B cell (primary cell): ENCODE data around the gene ZFP64. TPM values are rescaled to one million over a fixed set of nuclear protein-coding genes. Genes with fewer than 3 reads are reported as not detected.

ENCODE experiments used
- ATAC-seq: fragments of 200-7000 bp; cut with Tn5 transposase; one replicate; pipeline ENCODE4 v1.10.0; 2021; ENCODE audit warnings: low read depth, mild to moderate bottlenecking, moderate number of reproducible peaks, moderate library complexity
- CTCF ChIA-PET: fragments of 350-600 bp; sonication (Branson Sonifier 250); formaldehyde crosslinking; loops from one replicate; lab custom pipeline; 2021; ENCODE audit warnings: antibody characterized with exemption, inconsistent platforms; lab: Charles Lee
- POLR2A ChIA-PET: fragments of 350-600 bp; sonication (Branson Sonifier 250); formaldehyde crosslinking; loops from one replicate; lab custom pipeline; 2021; ENCODE audit warnings: antibody characterized with exemption; lab: Charles Lee
- DNase-seq: peaks from one replicate; pipeline ENCODE4 v3.0.0; 2013
- H2AFZ ChIP-seq: 2 replicates; pipeline ENCODE4 v1.6.1; 2012; ENCODE audit warnings: mild to moderate bottlenecking, low read depth, low read length; ENCODE audit not compliant: insufficient read depth, poor library complexity, severe bottlenecking
- H3K27ac ChIP-seq, 2 donors: 1 replicate in 1 of 2; 2 replicates in 1 of 2; pipeline ENCODE4 v1.5.1; 2012 to 2013; ENCODE audit warnings: low read length in 2 of 2, mild to moderate bottlenecking in 2 of 2, moderate library complexity in 1 of 2
- H3K27me3 ChIP-seq, 4 experiments: fragments of 200-600 bp in 1 of 4; sonication (generic) in 1 of 4; replicated peaks in 1 of 4; 1 replicate in 2 of 4; 2 replicates in 2 of 4; pipeline versions ENCODE4 v1.6.1 to v1.7.0; 2013 to 2016; ENCODE audit warnings: low read length in 3 of 4, mild to moderate bottlenecking in 2 of 4, mixed read lengths in 1 of 4, moderate library complexity in 1 of 4; ENCODE audit not compliant: insufficient read depth in 4 of 4, control insufficient read depth in 3 of 4; ENCODE audit errors: control extremely low read depth in 1 of 4
- H3K36me3 ChIP-seq, 2 experiments: replicated peaks in 1 of 2; 1 replicate in 1 of 2; 2 replicates in 1 of 2; pipeline versions ENCODE4 v1.6.1 to v1.7.1; 2013; ENCODE audit warnings: low read length in 1 of 2; ENCODE audit not compliant: insufficient read depth in 2 of 2, control insufficient read depth in 1 of 2; ENCODE audit errors: control extremely low read depth in 1 of 2, extremely low read depth in 1 of 2
- H3K4me1 ChIP-seq, 2 donors: fragments of 200-600 bp in 1 of 2; sonication (generic) in 1 of 2; 1 replicate in 1 of 2; 2 replicates in 1 of 2; pipeline versions ENCODE4 v1.5.1 to v1.6.1; 2013 to 2017; ENCODE audit warnings: low read length in 2 of 2; ENCODE audit not compliant: control insufficient read depth in 2 of 2, insufficient read depth in 2 of 2
- H3K4me2 ChIP-seq: replicated peaks from 2 replicates; pipeline ENCODE3; 2012; ENCODE audit warnings: mild to moderate bottlenecking, low read depth, low read length; ENCODE audit not compliant: poor library complexity, severe bottlenecking
- H3K4me3 ChIP-seq, 5 experiments: fragments of 200-600 bp in 1 of 5; sonication (generic) in 1 of 5; 1 replicate in 3 of 5; 2 replicates in 2 of 5; pipeline versions ENCODE4 v1.5.1 to v1.7.0; 2011 to 2016; ENCODE audit warnings: low read length in 4 of 5, mild to moderate bottlenecking in 4 of 5, low read depth in 2 of 5, control low read depth in 1 of 5, moderate library complexity in 1 of 5; ENCODE audit not compliant: insufficient read depth in 1 of 5; ENCODE audit errors: control extremely low read depth in 1 of 5, extremely low read depth in 1 of 5
- H3K79me2 ChIP-seq: fragments of 200-600 bp; sonication (generic); one replicate; pipeline ENCODE4 v1.6.0; 2016; ENCODE audit warnings: low read length; ENCODE audit not compliant: control insufficient read depth, insufficient read depth
- H3K9ac ChIP-seq: fragments of 200-600 bp; sonication (generic); 2 replicates; pipeline ENCODE4 v1.6.1; 2017; ENCODE audit warnings: mild to moderate bottlenecking, low read length, moderate library complexity
- H3K9me3 ChIP-seq, 3 donors: one replicate each; pipeline versions ENCODE4 v1.6.1 to v1.7.1; 2013; ENCODE audit warnings: low read length in 2 of 3; ENCODE audit not compliant: control insufficient read depth in 2 of 3, insufficient read depth in 1 of 3; ENCODE audit errors: control extremely low read depth in 1 of 3
- H4K20me1 ChIP-seq: 2 replicates; pipeline ENCODE4 v1.6.0; 2012; ENCODE audit warnings: mild to moderate bottlenecking, low read length; ENCODE audit not compliant: insufficient read depth, control insufficient read depth, poor library complexity, severe bottlenecking
- H3K27ac Mint-ChIP-seq: one replicate; pipeline ENCODE4 v1.8.0; 2021; ENCODE audit warnings: mixed read lengths
- H3K27me3 Mint-ChIP-seq: one replicate; pipeline ENCODE4 v1.8.0; 2021; ENCODE audit warnings: mixed read lengths
- H3K4me1 Mint-ChIP-seq: one replicate; pipeline ENCODE4 v1.8.0; 2021; ENCODE audit warnings: mixed read lengths
- H3K4me3 Mint-ChIP-seq: one replicate; pipeline ENCODE4 v1.8.0; 2021; ENCODE audit warnings: mixed read lengths
- H3K9me3 Mint-ChIP-seq: one replicate; pipeline ENCODE4 v1.8.0; 2022; ENCODE audit warnings: mixed read lengths; ENCODE audit not compliant: insufficient read depth
- EZH2 ChIP-seq: IDR thresholded peaks from 2 replicates; pipeline ENCODE4 v1.6.1; 2012; ENCODE audit warnings: borderline replicate concordance, low read depth, mild to moderate bottlenecking, moderate library complexity, low read length; ENCODE audit not compliant: insufficient read depth, poor library complexity, severe bottlenecking
- WGBS: methylation state at CpG from one replicate; pipeline ENCODE4 v1.1.5; 2013; ENCODE audit warnings: missing lambda C conversion rate; ENCODE audit not compliant: insufficient coverage; 5-methylcytosine and 5-hydroxymethylcytosine counted together
- intact Hi-C: fragments of 100-400 bp; cut with micrococcal nuclease; formaldehyde crosslinking; loops from one replicate; pipeline ENCODE4 v1.10.0; 2022
- polyA plus RNA-seq: library from polyadenylated mRNA; depleted of rRNA; stranded (reverse); fragments of >200 nt; gene quantifications from 2 replicates; pipeline ENCODE4 v1.2.3, GENCODE V29; 2012
- total RNA-seq, 2 donors: library from RNA; stranded (reverse); fragments of 120-200 nt in 1 of 2; gene quantifications; 1 replicate in 1 of 2; 2 replicates in 1 of 2; pipeline versions ENCODE4 v1.2.3 to v1.2.4, GENCODE V29; 2013 to 2022
- TF ChIP-seq, protein P1 (sequence below): fragments of 200-600 bp; IDR thresholded peaks from one replicate; pipeline ENCODE4 v1.8.0; 2022; ENCODE audit warnings: antibody characterized with exemption, mild to moderate bottlenecking

The ZFP64 gene
- total and polyA plus RNA-seq, 2 donors (not counting 1 experiment from before 2014, with no cell fraction given), result 14.2 to 15.1 TPM

DNA sequence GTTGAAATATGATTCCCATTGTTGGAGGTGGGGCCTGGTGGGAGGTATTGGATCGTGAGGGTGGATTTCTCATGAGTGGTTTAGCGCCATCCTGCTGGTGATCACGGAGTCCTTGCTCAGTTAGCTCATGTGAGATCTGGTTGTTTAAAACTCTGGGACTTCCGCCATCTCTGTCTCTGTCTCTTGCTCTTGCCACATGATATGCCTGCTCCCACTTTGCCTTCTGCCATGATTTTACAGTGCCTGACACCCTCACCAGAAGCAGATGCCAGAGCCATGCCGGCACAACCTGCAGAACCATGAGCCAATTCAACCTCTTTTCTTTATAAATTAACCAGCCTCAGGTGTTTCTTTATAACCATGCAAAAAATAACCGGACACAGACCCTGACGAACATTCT is 44.7 kb upstream of the ZFP64 start:
- POLR2A ChIA-PET, result no interaction called here
- H3K4me3 ChIP-seq, result no peak overlapping the region
- H3K4me2 ChIP-seq, result no peak overlapping the region
- H3K9ac ChIP-seq, result no peak overlapping the region
- ATAC-seq (no peak), DNase-seq (no peak)
- Mint-ChIP-seq H3K27me3 (peaks cover 14% of the 10 kb centered on the region), H3K4me1 (no peaks in the 10 kb centered on the region), H3K9me3 (no peaks in the 10 kb centered on the region), H3K4me3 (no peak overlapping the region), H3K27ac (no peak overlapping the region)
- no peaks in the 10 kb centered on the region for H3K79me2 ChIP-seq
- 100% methylated on average over 7 of the region's 7 CpGs for WGBS
- intact Hi-C loops, result no loop called here
- H3K27me3 ChIP-seq, result peaks cover 0 to 2% (median 0%) of the 10 kb centered on the region in 4 experiments
- no peak overlapping the region for H3K27ac ChIP-seq
- no peaks in the 10 kb centered on the region for H4K20me1 ChIP-seq
- CTCF ChIA-PET, result no interaction called here
- H3K36me3 ChIP-seq, result no peaks in the 10 kb centered on the region
- no peaks in the 10 kb centered on the region for H3K4me1 ChIP-seq
- TF ChIP-seq, protein P1, sequence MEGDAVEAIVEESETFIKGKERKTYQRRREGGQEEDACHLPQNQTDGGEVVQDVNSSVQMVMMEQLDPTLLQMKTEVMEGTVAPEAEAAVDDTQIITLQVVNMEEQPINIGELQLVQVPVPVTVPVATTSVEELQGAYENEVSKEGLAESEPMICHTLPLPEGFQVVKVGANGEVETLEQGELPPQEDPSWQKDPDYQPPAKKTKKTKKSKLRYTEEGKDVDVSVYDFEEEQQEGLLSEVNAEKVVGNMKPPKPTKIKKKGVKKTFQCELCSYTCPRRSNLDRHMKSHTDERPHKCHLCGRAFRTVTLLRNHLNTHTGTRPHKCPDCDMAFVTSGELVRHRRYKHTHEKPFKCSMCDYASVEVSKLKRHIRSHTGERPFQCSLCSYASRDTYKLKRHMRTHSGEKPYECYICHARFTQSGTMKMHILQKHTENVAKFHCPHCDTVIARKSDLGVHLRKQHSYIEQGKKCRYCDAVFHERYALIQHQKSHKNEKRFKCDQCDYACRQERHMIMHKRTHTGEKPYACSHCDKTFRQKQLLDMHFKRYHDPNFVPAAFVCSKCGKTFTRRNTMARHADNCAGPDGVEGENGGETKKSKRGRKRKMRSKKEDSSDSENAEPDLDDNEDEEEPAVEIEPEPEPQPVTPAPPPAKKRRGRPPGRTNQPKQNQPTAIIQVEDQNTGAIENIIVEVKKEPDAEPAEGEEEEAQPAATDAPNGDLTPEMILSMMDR, result no peak
- no peak for TF ChIP-seq EZH2
- H3K9me3 ChIP-seq, result no peaks in the 10 kb centered on the region
- H2AFZ ChIP-seq, result no peak overlapping the region

DNA sequence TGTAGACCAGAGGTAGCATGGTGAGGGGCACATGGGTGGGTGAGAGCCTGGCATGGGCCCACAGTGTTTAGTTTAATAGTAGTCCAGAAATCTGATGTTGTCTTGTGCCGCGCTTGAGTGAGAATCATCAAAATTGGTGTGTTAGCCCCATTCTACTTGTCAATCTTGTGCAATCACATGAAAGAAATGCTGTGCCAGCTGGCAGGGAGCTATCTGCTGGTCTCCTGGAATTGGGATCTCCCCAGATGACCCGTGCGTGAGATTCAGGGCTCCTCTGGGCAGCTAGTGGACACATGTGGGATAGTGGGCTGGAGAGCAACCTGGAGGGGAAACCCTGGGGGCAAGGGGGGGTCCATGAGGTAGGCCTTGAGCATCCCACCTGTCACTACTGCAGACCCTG is 43.5 kb upstream of the ZFP64 start:
- ChIA-PET POLR2A (no interaction called here), CTCF (no interaction called here)
- H3K27ac ChIP-seq, result no peak overlapping the region
- no peaks in the 10 kb centered on the region for H4K20me1 ChIP-seq
- WGBS, result 100% methylated on average over 4 of the region's 4 CpGs
- H3K27ac Mint-ChIP-seq, result no peak overlapping the region
- TF ChIP-seq EZH2, result no peak
- H3K4me1 ChIP-seq, result no peaks in the 10 kb centered on the region
- no peak overlapping the region for H3K4me3 Mint-ChIP-seq
- intact Hi-C loops, result no loop called here
- H3K9ac ChIP-seq, result no peak overlapping the region
- no peaks in the 10 kb centered on the region for H3K79me2 ChIP-seq
- no peak for ATAC-seq
- no peaks in the 10 kb centered on the region for H3K36me3 ChIP-seq
- DNase-seq, result no peak
- no peaks in the 10 kb centered on the region for H3K9me3 ChIP-seq
- H3K4me1 Mint-ChIP-seq, result no peaks in the 10 kb centered on the region
- no peak overlapping the region for H3K4me3 ChIP-seq
- peaks cover 0 to 2% (median 0%) of the 10 kb centered on the region in 4 experiments for H3K27me3 ChIP-seq
- no peaks in the 10 kb centered on the region for H3K9me3 Mint-ChIP-seq
- H3K27me3 Mint-ChIP-seq, result peaks cover 11% of the 10 kb centered on the region
- no peak overlapping the region for H2AFZ ChIP-seq
- H3K4me2 ChIP-seq, result no peak overlapping the region
